Measurements from ENCODE around the gene SEPTIN3. TPM values are rescaled to one million over a fixed set of nuclear protein-coding genes. Genes with fewer than 3 reads are reported as not detected.

Gene SEPTIN3
- total RNA-seq, 3 donors from 2014 or later = 0.23 to 1.6 (median 0.41) TPM

DNA sequence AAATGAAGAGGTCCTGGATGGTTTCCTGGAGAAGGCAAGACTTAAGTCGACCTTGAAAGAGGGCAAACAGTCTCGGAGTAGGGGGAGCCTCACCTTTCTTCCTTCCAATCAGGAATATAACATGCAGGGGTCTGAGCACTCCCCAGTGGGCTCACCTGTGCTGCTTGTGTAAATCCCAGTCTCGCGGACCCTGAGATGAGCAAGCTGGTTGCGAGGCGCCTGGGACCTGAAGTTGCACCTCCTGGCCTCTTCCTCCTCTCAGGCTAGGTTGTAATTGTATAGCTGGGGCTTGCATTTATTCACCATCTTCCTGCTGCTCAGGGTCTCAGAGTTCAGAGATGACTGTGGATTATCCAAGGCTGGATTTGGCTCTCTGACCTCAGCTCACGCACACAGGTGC is 21.9 kb downstream of the SEPTIN3 start:
- intact Hi-C loops (cut with DNase I, micrococcal nuclease) = no loop called here
- H3K9me3 ChIP-seq = no peaks in the 10 kb centered on the region
- H3K36me3 ChIP-seq (ENCODE audit: low read depth) = no peaks in the 10 kb centered on the region
- H3K4me3 ChIP-seq = no peak overlapping the region
- TF ChIP-seq, protein P1, sequence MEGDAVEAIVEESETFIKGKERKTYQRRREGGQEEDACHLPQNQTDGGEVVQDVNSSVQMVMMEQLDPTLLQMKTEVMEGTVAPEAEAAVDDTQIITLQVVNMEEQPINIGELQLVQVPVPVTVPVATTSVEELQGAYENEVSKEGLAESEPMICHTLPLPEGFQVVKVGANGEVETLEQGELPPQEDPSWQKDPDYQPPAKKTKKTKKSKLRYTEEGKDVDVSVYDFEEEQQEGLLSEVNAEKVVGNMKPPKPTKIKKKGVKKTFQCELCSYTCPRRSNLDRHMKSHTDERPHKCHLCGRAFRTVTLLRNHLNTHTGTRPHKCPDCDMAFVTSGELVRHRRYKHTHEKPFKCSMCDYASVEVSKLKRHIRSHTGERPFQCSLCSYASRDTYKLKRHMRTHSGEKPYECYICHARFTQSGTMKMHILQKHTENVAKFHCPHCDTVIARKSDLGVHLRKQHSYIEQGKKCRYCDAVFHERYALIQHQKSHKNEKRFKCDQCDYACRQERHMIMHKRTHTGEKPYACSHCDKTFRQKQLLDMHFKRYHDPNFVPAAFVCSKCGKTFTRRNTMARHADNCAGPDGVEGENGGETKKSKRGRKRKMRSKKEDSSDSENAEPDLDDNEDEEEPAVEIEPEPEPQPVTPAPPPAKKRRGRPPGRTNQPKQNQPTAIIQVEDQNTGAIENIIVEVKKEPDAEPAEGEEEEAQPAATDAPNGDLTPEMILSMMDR (IDR thresholded peaks at IDR 0.05) = no peak
- H3K4me1 ChIP-seq (ENCODE audit: low read depth) = no peaks in the 10 kb centered on the region
- DNase-seq (no peak), ATAC-seq (no peak)

DNA sequence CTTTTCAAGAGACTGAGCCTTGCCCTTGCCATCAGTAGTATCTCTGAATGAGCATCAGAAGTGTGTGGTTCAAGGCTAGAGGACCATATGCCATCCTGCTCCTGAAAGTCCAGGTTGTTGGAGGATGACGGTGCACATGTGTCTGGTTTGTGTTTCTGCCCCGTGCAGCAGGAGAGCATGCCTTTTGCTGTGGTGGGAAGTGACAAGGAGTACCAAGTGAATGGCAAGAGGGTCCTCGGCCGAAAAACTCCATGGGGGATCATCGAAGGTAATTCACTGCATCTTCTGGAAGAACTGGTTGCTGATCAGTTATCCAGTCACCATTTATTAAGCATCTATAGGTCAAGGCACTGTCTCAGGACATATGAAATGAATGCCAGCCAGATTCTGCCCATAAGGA is 23.3 kb downstream of the SEPTIN3 start:
- no peaks in the 10 kb centered on the region for H3K36me3 ChIP-seq (ENCODE audit: low read depth)

DNA sequence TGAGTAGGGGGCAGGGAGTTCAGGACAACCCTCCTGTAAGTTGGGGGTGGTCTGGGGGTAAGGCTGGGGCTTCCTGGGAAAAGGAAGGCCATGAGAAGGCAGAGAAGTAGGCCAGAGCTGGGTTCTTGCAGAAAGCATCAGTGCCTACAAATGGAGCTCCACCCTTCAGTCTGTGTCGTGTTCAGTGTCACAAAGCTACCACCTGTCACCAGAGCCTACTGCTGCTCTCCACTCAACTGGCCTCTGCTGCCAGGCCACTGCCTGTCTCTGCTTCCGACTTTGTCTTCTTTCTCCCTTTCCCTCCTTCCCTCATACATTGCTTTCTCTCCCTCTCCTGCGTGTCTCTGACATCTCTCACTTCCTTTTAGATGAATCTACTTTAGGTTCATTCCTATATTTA is 26.0 kb downstream of the SEPTIN3 start:
- H3K36me3 ChIP-seq (ENCODE audit: low read depth) = no peaks in the 10 kb centered on the region
- H3K4me1 ChIP-seq (ENCODE audit: low read depth) = peaks cover 5% of the 10 kb centered on the region
- intact Hi-C loops (cut with DNase I, micrococcal nuclease) = no loop called here
- no peaks in the 10 kb centered on the region for H3K9me3 ChIP-seq
- H3K4me3 ChIP-seq = no peak overlapping the region
- no peak for DNase-seq
- ATAC-seq = no peak
- TF ChIP-seq, protein P1 (IDR thresholded peaks at IDR 0.05) = no peak

More for the DNA sequence above, 23.3 kb downstream of the SEPTIN3 start:
- Histone ChIP-seq H3K4me1 (ENCODE audit: low read depth) (no peaks in the 10 kb centered on the region), H3K9me3 (no peaks in the 10 kb centered on the region), H3K4me3 (no peak overlapping the region)
- TF ChIP-seq, protein P1 (IDR thresholded peaks at IDR 0.05) = no peak
- DNase-seq = no peak
- no peak for ATAC-seq
- intact Hi-C loops (cut with DNase I, micrococcal nuclease) = no loop called here

DNA sequence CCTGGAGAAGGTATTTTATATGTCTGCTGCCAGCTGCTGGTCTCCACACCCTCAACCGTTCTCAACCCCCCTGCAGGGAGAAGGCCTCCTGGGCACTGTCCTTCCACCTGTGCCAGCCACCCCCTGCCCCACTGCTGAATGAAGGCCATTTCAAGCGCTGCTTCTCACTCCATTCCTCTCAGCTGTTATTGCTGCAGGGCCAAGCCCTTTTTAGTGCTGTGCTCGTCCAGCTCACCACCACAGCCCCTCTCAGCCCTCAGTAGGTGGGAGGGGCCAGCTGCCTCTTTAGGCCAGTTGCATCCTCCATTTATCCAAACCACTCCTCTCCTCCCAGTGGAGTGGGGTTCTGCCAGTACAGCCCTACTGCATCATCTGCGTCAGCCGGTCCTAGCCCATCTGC is 27.6 kb downstream of the SEPTIN3 start:
- intact Hi-C loops (cut with DNase I, micrococcal nuclease) = no loop called here
- ATAC-seq (no peak), DNase-seq (no peak)
- no peaks in the 10 kb centered on the region for H3K36me3 ChIP-seq (ENCODE audit: low read depth)
- no peaks in the 10 kb centered on the region for H3K9me3 ChIP-seq
- peaks cover 5% of the 10 kb centered on the region for H3K4me1 ChIP-seq (ENCODE audit: low read depth)
- H3K4me3 ChIP-seq = no peak overlapping the region
- TF ChIP-seq, protein P1 (IDR thresholded peaks at IDR 0.05) = no peak

DNA sequence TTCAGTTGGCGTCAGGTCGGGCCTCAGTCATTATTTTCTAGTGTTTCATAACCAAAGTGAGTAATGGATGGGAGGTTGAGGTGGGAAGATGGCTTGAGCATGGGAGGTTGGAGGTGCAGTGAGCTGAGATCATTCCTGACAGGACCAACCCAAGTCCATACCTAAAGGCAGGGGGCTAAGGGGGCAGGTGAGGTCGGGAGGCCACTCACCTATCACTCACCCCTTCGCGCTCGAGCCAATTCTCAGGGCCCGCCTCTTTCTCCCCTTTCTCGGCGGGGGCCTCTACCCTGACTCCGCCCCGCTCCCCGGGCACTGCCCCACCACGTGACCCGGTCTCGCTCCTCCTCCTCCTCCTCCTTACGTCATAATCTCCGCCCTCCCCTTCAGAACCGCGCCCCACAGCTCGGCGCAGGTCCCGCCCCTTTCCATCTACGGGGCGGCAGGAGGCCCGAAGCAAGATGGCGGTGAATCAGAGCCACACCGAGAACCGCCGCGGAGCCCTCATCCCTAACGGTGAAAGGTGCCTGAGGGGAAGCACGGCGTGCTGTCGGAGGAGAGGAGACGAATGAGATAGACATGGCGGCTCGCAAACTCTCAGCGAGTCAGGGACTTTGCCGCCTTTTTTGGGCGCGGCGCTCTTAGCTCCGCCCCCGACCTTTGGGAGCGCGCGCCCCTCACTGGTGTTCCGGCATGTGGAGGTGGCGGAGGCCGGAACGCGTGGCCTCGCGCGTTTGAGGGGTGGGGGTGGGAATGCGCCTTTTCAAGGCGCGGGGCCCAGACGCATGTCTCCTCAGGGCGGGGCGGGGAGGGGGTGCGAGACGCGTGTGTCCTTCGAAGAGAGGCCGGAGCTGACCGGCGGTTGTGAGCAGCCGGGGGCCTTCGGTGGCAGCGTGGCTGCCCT is 29.4 kb downstream of the SEPTIN3 start, which contains the start of gene WBP2NL:
WBP2NL (plus strand) TSS at position 428 of the 901 bp plus-strand sequence; CDS start at position 459, 31 bp downstream.
- peak; percentile 99 for ATAC-seq
- intact Hi-C loops (cut with DNase I, micrococcal nuclease) = no loop called here
- H3K36me3 ChIP-seq (ENCODE audit: low read depth) = no peaks in the 10 kb centered on the region
- H3K4me3 ChIP-seq = peak within 1 kb of the TSS; percentile 7
- DNase-seq = peak; percentile 91 to 93 (median 91)
- peaks cover 5% of the 10 kb centered on the region for H3K4me1 ChIP-seq (ENCODE audit: low read depth)
- H3K9me3 ChIP-seq = no peaks in the 10 kb centered on the region
- TF ChIP-seq, protein P1 (IDR thresholded peaks at IDR 0.05) = no peak

All from mucosa of descending colon (tissue), 3 donors.